HG03432 (cell line): ENCODE results near the gene ANTXR2.
A peak's percentile ranks its signal among the peaks of the same experiment; 100 is the strongest.
"Not testable (repeated sequence)": the region's sequence is repeated elsewhere in the genome, so short reads cannot be mapped to it uniquely, and the experiment has no call there.

ENCODE experiments used
- ATAC-seq: cut with Tn5 transposase; IDR thresholded peaks from one replicate; pipeline ENCODE4 v1.9.1; 2021; ENCODE audit warnings: mild to moderate bottlenecking, moderate library complexity; ENCODE audit not compliant: unreplicated experiment

ANTXR2 gene

GRCh38 chr4:80072744-80073472 is at the start of gene ANTXR2:
TSS of gene ANTXR2 (minus strand) at chr4:80073229. CDS start at chr4:80072560, 669 bp downstream.
- ATAC-seq, result peak; percentile 74

- ATAC-seq, result not testable (repeated sequence)
Measured at GRCh38 chr4:80121815-80122214, 48.8 kb upstream of the ANTXR2 start.

GRCh38 chr4:80119620-80120019 is 46.6 kb upstream of the ANTXR2 start:
- not testable (repeated sequence) for ATAC-seq

GRCh38 chr4:80116516-80116915 is 43.5 kb upstream of the ANTXR2 start:
- ATAC-seq, result no peak

GRCh38 chr4:80115368-80116181 is 42.5 kb upstream of the ANTXR2 start:
- no peak for ATAC-seq

GRCh38 chr4:80114732-80115265 is 41.8 kb upstream of the ANTXR2 start:
- no peak for ATAC-seq

- ATAC-seq, result no peak
Measured at GRCh38 chr4:80113615-80114014, 40.6 kb upstream of the ANTXR2 start.

GRCh38 chr4:80112236-80112635 is 39.2 kb upstream of the ANTXR2 start:
- no peak for ATAC-seq

- no peak for ATAC-seq
Measured at GRCh38 chr4:80111276-80111675, 38.2 kb upstream of the ANTXR2 start.

GRCh38 chr4:80107374-80107773 is 34.3 kb upstream of the ANTXR2 start:
- ATAC-seq, result no peak

GRCh38 chr4:80104927-80105326 is 31.9 kb upstream of the ANTXR2 start:
- no peak for ATAC-seq

- no peak for ATAC-seq
Measured at GRCh38 chr4:80103629-80104028, 30.6 kb upstream of the ANTXR2 start.

- no peak for ATAC-seq
Measured at GRCh38 chr4:80101792-80102116, 28.7 kb upstream of the ANTXR2 start.

GRCh38 chr4:80101071-80101791 is 28.2 kb upstream of the ANTXR2 start:
- no peak for ATAC-seq

GRCh38 chr4:80099671-80100070 is 26.6 kb upstream of the ANTXR2 start:
- no peak for ATAC-seq

GRCh38 chr4:80098635-80099034 is 25.6 kb upstream of the ANTXR2 start:
- no peak for ATAC-seq

GRCh38 chr4:80097400-80098177 is 24.6 kb upstream of the ANTXR2 start:
- no peak for ATAC-seq

GRCh38 chr4:80096175-80096850 is 23.3 kb upstream of the ANTXR2 start:
- ATAC-seq, result no peak

- ATAC-seq, result no peak
Measured at GRCh38 chr4:80094191-80094590, 21.2 kb upstream of the ANTXR2 start.

- no peak for ATAC-seq
Measured at GRCh38 chr4:80093563-80093962, 20.5 kb upstream of the ANTXR2 start.
